ENCODE data around the gene UTS2. TPM values are rescaled to one million over a fixed set of nuclear protein-coding genes. Genes with fewer than 3 reads are reported as not detected.

The UTS2 gene
- total RNA-seq, 1 donor from 2014 or later, result not detected

DNA sequence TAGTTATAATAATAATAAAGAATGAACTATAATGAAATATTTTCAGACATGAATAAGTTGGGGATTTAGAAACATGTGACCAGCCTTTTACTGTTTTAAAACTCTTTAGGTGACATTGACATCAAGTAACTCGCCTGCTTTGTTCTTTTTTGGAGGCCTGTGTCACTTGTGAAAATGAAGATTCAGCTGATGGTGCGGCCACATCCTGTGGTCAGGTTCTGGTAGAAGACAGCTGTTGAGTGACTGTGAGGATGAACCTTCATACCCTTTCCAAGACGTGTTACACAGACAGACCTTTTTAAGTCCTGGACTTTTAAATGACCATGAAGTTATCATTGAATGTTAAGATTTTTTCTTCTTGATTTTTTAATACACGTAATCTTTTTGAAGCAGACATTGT lies 10.3 kb downstream of the UTS2 start:
- no peak for TF ChIP-seq CTCF (IDR thresholded peaks at IDR 0.05; ENCODE audit: insufficient read depth, low read length, severe bottlenecking)
- H3K36me3 ChIP-seq (ENCODE audit: control insufficient read depth, insufficient read depth, low read length), result no peaks in the 10 kb centered on the region
- no peak for FAIRE-seq
- no peak for DNase-seq (ENCODE audit: low read depth)
- H3K27me3 ChIP-seq (ENCODE audit: control insufficient read depth, insufficient read depth, low read length), result no peaks in the 10 kb centered on the region
- no peak overlapping the region for H3K4me3 ChIP-seq (ENCODE audit: low read depth, low read length)

DNA sequence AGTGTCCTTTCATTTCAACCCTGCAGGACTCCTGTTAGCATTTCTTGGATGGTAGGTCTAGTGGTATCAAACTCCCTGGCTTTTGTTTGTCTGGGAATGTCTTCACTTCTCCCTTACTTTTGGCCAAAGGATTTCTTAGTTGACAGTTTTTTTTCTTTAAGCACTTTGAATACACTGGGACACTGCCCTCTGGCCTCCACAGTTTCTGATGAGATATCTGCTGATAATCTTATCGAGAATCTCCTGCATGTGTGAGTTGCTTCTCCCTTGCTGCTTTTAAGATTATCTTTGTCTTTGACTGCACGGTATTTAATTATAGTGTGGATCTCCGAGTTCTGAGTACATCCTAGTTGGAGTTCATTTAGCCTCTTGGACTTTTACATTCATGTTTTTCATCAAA lies 13.3 kb downstream of the UTS2 start:
- no peak for TF ChIP-seq CTCF (IDR thresholded peaks at IDR 0.05; ENCODE audit: insufficient read depth, low read length, severe bottlenecking)
- Histone ChIP-seq H3K27me3 (ENCODE audit: control insufficient read depth, insufficient read depth, low read length) (no peaks in the 10 kb centered on the region), H3K36me3 (ENCODE audit: control insufficient read depth, insufficient read depth, low read length) (no peaks in the 10 kb centered on the region), H3K4me3 (ENCODE audit: low read depth, low read length) (no peak overlapping the region)
- FAIRE-seq (no peak), DNase-seq (ENCODE audit: low read depth) (no peak)

DNA sequence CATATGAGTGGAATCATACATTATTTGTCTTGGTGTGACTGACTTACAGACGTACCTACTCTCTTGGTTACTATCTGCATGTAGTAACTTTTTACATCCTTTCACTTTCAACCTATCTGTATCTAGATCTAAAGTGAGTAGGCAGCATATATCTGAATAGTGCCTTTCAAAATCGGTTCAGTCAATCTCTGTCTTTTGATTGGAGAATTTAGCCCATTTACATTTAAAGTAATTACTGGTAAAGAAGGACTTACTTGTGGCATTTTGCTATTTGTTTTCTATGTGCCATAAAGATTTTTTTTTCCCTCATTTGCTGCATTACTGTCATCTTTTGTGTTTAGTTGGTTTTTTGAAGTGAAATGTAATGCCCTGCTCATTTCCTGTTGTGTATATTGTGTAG lies 14.2 kb downstream of the UTS2 start:
- FAIRE-seq, result no peak
- DNase-seq (ENCODE audit: low read depth), result no peak
- Histone ChIP-seq H3K4me3 (ENCODE audit: low read depth, low read length) (no peak overlapping the region), H3K27me3 (ENCODE audit: control insufficient read depth, insufficient read depth, low read length) (no peaks in the 10 kb centered on the region), H3K36me3 (ENCODE audit: control insufficient read depth, insufficient read depth, low read length) (no peaks in the 10 kb centered on the region)
- TF ChIP-seq CTCF (IDR thresholded peaks at IDR 0.05; ENCODE audit: insufficient read depth, low read length, severe bottlenecking), result no peak

- no peak overlapping the region for H3K4me3 ChIP-seq (ENCODE audit: low read depth, low read length)
- FAIRE-seq, result no peak
- H3K36me3 ChIP-seq (ENCODE audit: control insufficient read depth, insufficient read depth, low read length), result no peaks in the 10 kb centered on the region
- no peaks in the 10 kb centered on the region for H3K27me3 ChIP-seq (ENCODE audit: control insufficient read depth, insufficient read depth, low read length)
- TF ChIP-seq CTCF (IDR thresholded peaks at IDR 0.05; ENCODE audit: insufficient read depth, low read length, severe bottlenecking), result no peak
- no peak for DNase-seq (ENCODE audit: low read depth)
Observed at GRCh38 chr1:7833035-7833434, 19.8 kb downstream of the UTS2 start.

- DNase-seq (ENCODE audit: low read depth) (no peak), FAIRE-seq (no peak)
- Histone ChIP-seq H3K4me3 (ENCODE audit: low read depth, low read length) (no peak overlapping the region), H3K27me3 (ENCODE audit: control insufficient read depth, insufficient read depth, low read length) (no peaks in the 10 kb centered on the region), H3K36me3 (ENCODE audit: control insufficient read depth, insufficient read depth, low read length) (no peaks in the 10 kb centered on the region)
- TF ChIP-seq CTCF (IDR thresholded peaks at IDR 0.05; ENCODE audit: insufficient read depth, low read length, severe bottlenecking), result no peak
Observed at GRCh38 chr1:7831458-7831857, 21.4 kb downstream of the UTS2 start.

GRCh38 chr1:7827126-7827955 lies 25.5 kb downstream of the UTS2 start:
- Histone ChIP-seq H3K4me3 (ENCODE audit: low read depth, low read length) (peak overlapping the region; percentile 26), H3K27me3 (ENCODE audit: control insufficient read depth, insufficient read depth, low read length) (no peaks in the 10 kb centered on the region), H3K36me3 (ENCODE audit: control insufficient read depth, insufficient read depth, low read length) (no peaks in the 10 kb centered on the region)
- FAIRE-seq, result peak; percentile 36
- peak; percentile 1 for DNase-seq (ENCODE audit: low read depth)
- TF ChIP-seq CTCF (IDR thresholded peaks at IDR 0.05; ENCODE audit: insufficient read depth, low read length, severe bottlenecking), result no peak
